ENCODE results near the gene WNT10A. TPM values are rescaled to one million over a fixed set of nuclear protein-coding genes. Genes with fewer than 3 reads are reported as not detected.

Gene WNT10A
- total and polyA plus RNA-seq, 9 donors = 0.04 to 12.4 (median 0.27) TPM; not detected in 4

GRCh38 chr2:218833023-218833609 is 47.5 kb upstream of the WNT10A start:
- H3K9me3 ChIP-seq = peaks cover 0 to 7% of the 10 kb centered on the region in 2 donors
- no peaks in the 10 kb centered on the region for H3K27me3 ChIP-seq
- no peak overlapping the region for H3K27ac ChIP-seq
- 85 to 91% (median 90%) methylated on average over 4 of the region's 4 CpGs for WGBS, 3 donors
- H3K4me3 ChIP-seq = no peak overlapping the region
- intact Hi-C loops (cut with DNase I) = no loop called here
- no peaks in the 10 kb centered on the region for H3K36me3 ChIP-seq
- TF ChIP-seq POLR2A (IDR thresholded peaks at IDR 0.05) = no peak
- no peak for TF ChIP-seq EP300 (IDR thresholded peaks at IDR 0.05)
- TF ChIP-seq CTCF (IDR thresholded peaks at IDR 0.05) = no peak
- H3K4me1 ChIP-seq (ENCODE audit: insufficient read depth) = no peaks in the 10 kb centered on the region
- no peak for DNase-seq

GRCh38 chr2:218834685-218835084 is 46.0 kb upstream of the WNT10A start:
- H3K27ac ChIP-seq = no peak overlapping the region
- DNase-seq = no peak
- peaks cover 0 to 7% of the 10 kb centered on the region in 2 donors for H3K9me3 ChIP-seq
- TF ChIP-seq POLR2A (IDR thresholded peaks at IDR 0.05) (no peak), CTCF (IDR thresholded peaks at IDR 0.05) (no peak), EP300 (IDR thresholded peaks at IDR 0.05) (no peak)
- no peaks in the 10 kb centered on the region for H3K4me1 ChIP-seq (ENCODE audit: insufficient read depth)
- H3K27me3 ChIP-seq = no peaks in the 10 kb centered on the region
- H3K36me3 ChIP-seq = no peaks in the 10 kb centered on the region
- WGBS, 3 donors = 40 to 50% (median 49%) methylated on average over 4 of the region's 4 CpGs
- no peak overlapping the region for H3K4me3 ChIP-seq
- intact Hi-C loops (cut with DNase I) = no loop called here

GRCh38 chr2:218837495-218837894 is 43.2 kb upstream of the WNT10A start:
- H3K27me3 ChIP-seq = no peaks in the 10 kb centered on the region
- 82 to 90% (median 86%) methylated on average over 2 of the region's 2 CpGs for WGBS, 3 donors
- DNase-seq = no peak
- H3K9me3 ChIP-seq = peaks cover 0 to 7% of the 10 kb centered on the region in 2 donors
- intact Hi-C loops (cut with DNase I) = no loop called here
- no peak overlapping the region for H3K4me3 ChIP-seq
- no peak overlapping the region for H3K27ac ChIP-seq
- H3K4me1 ChIP-seq (ENCODE audit: insufficient read depth) = no peaks in the 10 kb centered on the region
- TF ChIP-seq EP300 (IDR thresholded peaks at IDR 0.05) = no peak
- no peak for TF ChIP-seq POLR2A (IDR thresholded peaks at IDR 0.05)
- no peak for TF ChIP-seq CTCF (IDR thresholded peaks at IDR 0.05)
- H3K36me3 ChIP-seq = no peaks in the 10 kb centered on the region

- H3K36me3 ChIP-seq = no peaks in the 10 kb centered on the region
- intact Hi-C loops (cut with DNase I) = no loop called here
- no peak for DNase-seq
- H3K4me3 ChIP-seq = no peak overlapping the region
- no peaks in the 10 kb centered on the region for H3K4me1 ChIP-seq (ENCODE audit: insufficient read depth)
- H3K27ac ChIP-seq = no peak overlapping the region
- peaks cover 0 to 7% of the 10 kb centered on the region in 2 donors for H3K9me3 ChIP-seq
- H3K27me3 ChIP-seq = no peaks in the 10 kb centered on the region
- TF ChIP-seq CTCF (IDR thresholded peaks at IDR 0.05) = no peak
- TF ChIP-seq POLR2A (IDR thresholded peaks at IDR 0.05) = no peak
- no peak for TF ChIP-seq EP300 (IDR thresholded peaks at IDR 0.05)
- 70 to 76% (median 73%) methylated on average over 4 of the region's 4 CpGs for WGBS, 3 donors
These were observed 41.2 kb upstream of the WNT10A start for GRCh38 chr2:218839430-218839829.

Measured in ovary (tissue), 9 donors.